Measurements from ENCODE around the gene NKX2-1.

The NKX2-1 gene

DNA sequence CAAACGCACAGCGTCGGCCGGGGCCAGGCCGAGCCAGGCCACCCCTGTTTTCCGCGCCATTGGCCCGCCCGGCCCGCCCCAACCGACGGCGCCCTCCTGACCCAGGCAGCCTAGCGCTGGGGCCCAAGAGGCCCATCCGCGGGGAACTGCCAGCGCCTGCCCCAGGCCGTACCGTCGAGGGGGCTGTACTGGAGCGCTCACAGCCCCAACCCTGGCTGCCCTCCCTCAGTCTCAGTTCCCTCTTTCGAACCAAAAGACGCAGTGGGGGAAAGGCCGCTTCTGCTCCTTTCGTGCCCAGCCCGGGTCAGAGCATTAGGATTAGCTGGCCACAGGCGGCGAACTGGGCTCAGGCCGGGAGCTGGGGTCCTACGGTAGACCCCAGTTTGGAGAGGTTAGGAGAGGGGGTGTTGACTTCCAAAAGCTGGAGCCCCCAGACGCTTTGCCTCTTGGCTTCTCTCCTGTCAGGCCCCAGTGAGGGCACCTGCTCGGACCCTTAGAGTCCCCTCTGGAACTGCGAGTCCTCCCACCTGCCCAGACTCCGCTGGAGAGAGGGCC lies 1.9 kb downstream of the NKX2-1 start:
- no peak for DNase-seq (ENCODE audit: low read depth in 3 of 3, low spot score in 1 of 3)

DNA sequence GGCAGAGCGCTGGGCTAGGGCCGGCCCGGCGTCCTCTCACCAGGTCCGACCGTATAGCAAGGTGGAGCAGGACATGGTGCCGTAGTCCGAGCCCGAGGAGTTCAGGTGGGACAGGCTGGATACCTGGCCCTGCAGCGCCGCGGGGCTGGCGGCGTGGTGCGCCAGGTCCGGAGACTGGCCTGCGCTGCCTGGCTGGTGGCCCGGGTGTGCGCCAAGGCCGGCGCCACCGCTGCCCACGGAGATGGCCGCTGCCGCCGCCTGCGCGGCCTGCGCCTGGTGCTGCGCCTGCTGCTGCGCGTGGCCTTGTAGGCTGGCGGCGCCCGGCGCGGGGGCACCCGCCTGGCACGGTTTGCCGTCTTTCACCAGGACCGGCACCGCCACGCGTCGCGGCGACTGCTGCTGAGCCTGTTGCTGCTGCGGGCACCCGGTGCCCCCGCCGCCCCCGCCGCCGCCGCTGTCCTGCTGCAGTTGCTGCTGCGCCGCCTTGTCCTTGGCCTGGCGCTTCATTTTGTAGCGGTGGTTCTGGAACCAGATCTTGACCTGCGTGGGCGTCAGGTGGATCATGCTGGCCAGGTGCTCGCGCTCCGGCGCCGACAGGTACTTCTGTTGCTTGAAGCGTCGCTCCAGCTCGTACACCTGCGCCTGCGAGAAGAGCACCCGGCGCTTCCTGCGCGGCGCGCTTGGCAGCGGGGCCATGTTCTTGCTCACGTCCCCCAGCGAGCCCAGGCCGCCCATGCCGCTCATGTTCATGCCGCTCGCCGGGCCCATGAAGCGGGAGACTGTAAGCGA lies 2.6 kb downstream of the NKX2-1 start:
- no peak for DNase-seq (ENCODE audit: low read depth in 3 of 3, low spot score in 1 of 3)

DNA sequence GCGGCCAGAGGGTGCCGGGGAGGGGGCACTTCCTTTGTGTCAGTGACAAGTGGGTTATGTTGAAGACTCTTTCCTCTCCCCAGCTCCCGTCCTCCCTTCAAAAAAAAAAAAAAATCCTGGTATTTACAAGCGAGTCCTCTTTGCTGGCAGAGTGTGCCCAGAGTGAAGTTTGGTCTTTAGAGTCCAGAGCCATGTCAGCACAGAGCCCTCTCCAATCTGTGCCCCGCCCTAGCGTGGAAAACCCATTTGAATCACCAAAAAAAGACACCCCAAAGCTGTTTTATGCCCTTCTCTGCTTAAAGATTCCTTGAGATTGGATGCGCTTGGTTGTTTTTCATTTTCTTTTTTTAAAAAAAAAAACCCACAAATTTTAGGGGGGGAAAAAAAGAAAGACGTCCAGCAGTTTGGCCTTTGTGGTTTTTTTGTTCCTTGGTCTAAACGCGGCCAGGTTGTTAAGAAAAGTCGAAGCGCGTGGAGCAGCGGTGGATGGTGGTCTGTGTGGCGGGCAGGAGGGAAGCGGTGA lies 3.3 kb downstream of the NKX2-1 start:
- no peak for DNase-seq (ENCODE audit: low read depth in 3 of 3, low spot score in 1 of 3)

DNA sequence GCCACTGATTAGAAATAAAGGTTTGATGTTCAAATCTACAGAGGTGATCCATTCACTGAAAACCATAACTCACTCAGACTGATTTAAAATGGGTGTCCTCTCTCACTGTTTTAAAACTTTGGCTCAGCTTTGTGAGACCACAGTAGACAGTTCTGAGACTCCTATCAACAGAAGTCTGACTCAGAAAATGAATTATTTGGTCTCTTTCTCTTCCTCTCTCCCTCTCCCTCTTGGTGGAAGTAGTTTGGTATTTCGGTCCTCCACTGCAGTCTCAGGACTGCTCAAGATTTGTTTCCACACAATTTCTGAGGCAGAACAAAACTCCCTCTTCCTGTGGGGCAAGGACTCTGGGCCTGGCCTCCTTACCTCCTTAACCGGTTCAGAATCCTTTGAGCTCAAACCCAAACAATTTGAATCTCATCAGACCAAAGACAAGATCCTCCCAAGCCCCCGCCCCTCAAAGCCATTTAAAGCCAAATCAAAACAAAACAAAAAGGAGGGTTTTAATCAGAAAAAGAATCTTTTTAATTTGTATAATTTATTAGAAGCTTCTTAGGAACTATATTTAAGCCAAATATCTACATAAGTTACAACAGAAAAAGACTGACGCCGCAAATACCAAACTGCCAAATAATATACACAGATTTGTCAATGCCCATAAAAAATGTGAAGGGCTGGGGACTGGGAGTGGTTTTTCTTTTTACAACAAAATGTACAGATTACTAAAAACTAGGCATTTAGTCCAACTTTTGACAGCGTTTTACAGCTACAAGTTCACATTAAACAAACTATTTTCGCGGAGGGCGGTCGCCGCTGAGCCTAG lies 3.9 kb downstream of the NKX2-1 start:
- DNase-seq (ENCODE audit: low read depth in 3 of 3, low spot score in 1 of 3), result no peak

DNA sequence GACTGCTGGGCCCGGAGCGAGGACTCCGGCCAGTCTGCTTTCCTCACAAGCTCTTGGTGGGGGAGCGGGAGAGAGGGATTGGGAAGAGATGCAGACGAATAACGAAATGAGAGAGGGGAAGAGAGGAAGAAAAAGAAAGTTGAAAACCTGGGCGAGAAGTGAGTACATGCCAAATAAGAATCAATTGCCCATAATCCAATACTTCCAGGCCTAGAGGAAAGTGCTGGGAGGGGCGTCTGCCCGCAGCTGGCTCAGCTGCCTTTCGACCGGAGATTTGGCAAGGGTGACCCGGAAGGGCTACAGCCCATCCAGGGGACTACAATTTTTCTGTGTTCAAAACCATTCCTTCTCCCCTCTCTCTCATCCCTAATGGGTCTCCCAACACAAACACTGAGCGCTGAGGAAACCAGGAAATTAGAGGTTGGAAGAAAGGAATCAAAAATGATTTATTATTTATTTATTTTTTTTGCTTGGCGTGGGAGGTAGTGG lies 4.9 kb downstream of the NKX2-1 start:
- DNase-seq (ENCODE audit: low read depth in 3 of 3, low spot score in 1 of 3), result no peak

DNA sequence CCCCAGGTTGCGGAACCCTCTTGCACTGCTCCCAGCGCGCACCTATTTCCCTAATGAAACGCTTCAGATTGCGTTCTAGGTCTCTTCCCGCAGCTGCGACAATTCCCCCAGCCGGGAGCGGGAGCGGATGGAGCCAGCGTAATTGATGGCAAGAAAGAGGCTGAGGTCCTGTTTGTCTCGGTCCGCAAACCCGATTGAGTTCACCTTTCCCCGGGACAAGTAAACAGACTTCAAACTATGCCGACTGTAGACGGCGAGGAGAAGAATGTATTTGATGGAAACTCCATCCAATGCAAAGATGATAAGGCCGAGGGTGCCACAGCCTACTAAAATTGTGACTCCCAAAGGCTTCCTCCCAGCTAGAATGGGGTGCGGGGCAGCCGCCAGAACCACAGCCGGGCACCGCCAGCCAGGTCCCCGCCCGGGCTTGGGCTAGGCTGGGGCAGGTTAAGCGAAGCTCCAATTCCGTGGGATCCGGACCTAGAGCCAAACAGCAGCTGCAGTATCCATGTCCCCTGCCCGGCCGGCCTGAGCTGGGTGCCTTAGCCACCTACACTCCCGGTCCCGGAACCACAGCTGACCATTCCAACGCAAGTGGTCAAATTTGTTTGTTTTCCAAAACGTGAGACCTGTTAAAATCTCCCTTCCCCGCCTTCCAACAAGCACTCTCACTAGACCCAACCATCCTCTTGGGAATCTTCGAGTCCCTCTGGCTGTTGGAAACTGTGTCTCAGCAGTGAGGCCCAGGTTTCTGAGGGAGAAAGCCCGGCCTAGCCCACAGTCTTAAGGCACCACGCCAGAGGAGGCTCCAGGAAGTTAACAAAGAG lies 5.5 kb downstream of the NKX2-1 start:
- DNase-seq (ENCODE audit: low read depth in 3 of 3, low spot score in 1 of 3), result no peak

DNA sequence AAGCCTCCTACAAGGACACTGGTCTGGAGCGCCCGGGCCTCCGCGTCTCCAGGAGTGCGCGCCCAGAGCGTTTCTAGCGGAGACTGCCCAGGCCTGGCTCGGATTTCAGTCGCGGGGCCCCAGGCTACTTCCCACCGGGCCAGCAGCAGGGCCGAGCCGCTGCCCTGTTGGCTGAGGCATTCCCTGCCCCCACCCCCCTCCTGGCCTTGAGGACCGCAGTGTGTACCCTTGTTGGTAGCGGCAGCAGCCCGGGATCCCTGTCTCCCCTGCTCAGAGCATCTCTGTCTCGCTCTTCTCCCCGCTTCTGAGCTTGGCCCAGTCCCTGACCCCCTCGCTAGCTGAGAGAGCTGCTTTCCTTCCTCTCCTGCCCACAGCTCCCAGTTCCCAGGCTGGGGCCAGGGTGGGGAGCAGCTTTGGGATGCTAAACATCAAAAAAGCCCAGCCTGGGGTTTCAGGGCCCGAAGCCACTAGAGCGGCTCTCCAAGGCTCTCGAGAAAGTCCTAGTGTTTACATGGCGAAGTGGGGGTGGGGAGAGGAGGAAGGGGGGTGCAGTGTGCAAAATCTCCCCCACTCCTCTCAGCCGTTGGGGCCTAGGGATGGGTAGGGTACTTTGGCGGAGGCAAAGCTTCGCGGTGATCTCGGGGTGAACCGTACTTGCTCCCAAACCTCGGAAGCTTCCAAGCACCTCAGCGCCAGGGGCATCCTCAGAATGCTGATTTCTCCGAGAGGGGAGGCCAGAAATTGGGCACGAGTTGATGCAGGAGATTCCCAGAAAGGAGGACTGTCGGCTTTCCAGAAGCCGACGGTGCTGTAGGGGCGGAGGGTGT lies 6.4 kb downstream of the NKX2-1 start:
- DNase-seq (ENCODE audit: low read depth in 3 of 3, low spot score in 1 of 3), result no peak

DNA sequence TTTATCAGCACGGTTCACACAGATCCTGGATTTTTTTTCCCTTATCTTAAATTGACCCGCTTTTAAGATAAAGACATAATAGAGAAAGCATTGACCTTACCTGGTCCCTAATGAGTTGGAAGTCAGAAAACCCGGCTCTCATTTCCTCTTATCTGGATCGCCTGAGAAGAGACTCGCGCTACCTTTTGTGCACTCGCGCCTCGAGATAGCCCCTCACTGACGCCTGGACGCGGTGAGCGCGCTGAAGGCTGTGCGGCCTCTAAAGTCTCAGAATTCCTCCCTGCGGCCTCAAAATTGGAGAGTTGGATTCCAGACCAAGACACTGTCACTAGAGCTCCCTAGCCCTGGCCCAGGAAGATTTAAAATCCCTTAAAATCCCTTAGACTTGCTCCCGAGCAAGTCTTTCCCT lies 7.0 kb downstream of the NKX2-1 start:
- no peak for DNase-seq (ENCODE audit: low read depth in 3 of 3, low spot score in 1 of 3)

DNA sequence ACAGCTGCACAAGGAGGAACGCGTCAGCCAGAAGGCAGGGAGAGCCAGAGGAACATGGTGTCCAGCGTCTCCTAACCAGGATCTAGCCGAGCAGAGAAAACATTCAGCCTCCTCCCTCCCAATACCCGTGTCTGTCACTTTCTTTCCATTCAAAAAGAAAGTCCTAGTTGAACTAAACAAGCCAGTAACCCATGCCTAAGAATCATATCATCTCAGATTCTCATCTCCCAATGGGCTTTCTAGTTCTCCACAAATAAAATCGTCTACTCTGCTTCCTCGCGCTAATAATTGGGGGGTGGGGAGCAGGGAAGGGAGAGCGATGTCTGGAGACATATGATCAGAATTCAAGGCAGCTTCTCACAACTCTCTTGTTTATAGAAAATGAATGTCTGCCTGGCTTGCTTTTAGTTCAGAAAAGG lies 7.4 kb downstream of the NKX2-1 start:
- DNase-seq (ENCODE audit: low read depth in 3 of 3, low spot score in 1 of 3), result no peak

DNA sequence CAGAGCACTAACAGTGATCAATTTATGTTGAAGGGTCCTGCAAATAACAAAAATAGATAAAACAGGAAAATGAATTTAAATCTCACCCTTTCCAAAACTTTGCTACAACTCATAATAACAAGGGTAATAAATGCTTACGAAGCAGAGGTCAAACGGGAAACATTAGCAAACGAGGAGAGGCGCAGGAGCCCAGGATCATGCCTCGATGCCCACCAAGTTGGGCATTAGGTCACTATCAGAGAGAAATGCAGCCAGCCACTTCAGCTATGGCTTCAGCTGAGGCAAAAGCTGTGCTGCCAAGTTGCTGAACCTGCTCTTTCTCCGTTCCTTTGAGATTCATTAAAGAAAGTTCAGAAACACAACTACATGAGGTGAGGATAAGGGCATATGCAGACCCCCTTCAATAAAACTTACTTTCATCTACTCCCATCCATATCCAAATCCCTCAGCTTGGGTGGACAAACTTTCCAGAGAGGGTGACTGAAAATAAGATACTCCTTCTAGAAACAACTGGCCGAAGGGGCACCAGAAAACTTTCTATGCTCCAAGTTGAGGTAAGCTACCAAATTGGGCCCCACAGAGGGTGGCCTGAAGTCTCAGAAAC lies 7.9 kb downstream of the NKX2-1 start:
- DNase-seq (ENCODE audit: low read depth in 3 of 3, low spot score in 1 of 3), result no peak

DNA sequence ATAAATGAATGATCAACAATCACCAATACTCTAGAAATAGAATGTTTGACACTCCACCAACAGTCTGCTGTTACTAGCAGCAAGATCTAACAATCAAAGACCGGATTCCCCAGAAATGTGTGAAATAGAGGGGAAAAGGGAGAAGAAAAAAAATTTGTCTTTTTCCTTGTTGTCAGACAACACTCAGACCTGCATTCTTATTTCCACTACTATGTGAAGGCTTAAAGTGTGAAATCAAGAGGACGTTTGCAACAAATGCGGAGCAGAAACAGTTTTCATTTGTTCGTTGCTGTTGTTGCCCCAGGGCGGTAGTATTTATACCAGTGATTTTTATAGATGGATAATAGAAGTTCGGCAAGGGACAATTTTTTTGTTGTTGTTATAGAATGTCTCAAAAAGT lies 9.2 kb downstream of the NKX2-1 start:
- DNase-seq (ENCODE audit: low read depth in 3 of 3, low spot score in 1 of 3), result no peak

DNA sequence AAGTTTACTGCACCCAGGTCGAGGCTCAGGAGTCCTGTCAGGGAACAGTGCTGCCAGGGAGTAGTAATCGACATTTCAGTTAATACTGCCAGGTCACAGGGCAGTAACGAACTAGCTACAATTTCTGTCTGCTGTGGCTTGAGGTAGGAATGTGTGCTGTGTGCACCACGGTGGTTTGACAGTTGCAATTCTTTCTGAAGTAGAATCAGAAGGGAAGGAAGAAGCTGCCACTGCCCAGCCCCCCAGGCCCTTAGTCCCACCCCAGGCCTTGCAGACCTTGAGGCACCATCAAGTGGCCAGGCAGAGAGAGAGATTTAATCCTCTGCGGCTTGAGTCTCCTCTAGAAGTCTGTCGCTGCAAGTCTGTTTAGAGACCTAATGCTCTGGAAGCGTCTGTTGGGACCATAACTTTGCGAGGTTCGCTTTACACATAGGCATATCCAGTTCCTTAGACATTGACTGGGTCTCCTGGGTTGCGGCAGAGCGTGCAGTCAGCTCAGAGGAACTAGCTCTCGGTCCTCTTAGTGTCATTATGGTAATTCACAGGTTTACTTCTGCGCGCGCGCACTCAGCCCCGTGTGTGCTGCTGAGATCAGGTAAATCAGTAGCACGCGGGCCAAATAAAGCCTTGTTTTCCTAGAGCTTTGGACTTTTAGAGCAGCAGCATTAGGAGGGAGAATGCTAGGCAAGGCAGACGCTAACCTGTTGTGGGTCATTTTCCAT lies 9.8 kb downstream of the NKX2-1 start:
- no peak for DNase-seq (ENCODE audit: low read depth in 3 of 3, low spot score in 1 of 3)

DNA sequence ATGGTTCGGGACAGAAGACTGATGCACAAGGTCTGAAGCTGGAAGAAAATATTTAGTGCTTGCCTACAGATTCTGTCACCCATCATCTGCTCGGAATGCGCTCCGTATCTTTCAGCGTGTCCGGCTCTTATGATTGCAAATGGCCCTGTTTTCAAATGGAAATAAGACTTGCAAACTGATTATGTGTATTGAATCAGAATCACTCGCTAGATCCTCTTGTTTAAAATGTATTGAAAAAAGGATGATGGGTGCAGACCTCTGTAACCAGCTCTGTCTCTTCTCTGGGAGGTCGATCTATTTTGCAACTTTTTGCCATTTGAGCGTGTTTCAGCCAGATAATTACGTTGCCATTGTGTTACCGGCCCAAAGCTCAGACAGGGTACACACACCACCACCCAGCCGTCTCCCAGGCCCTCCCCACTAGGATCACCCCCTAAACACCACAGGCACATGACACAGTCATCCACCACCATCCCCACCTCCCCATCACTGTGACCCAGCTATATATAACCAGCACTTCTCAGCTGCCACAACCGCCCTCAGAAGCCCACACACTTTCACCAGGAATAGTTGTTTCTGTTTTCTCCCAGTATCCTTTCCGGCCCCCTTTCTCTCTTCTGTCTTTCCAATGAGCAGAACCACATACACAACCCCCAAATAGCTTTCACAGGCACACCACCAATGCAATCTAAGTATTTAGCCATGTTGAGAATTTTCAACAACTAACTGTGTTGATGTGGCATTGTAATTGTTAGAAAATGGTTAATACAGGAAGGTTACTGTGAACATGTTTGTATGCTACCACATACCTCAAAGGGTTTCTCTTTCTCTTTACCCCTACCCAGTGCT lies 10.7 kb downstream of the NKX2-1 start:
- no peak for DNase-seq (ENCODE audit: low read depth in 3 of 3, low spot score in 1 of 3)

DNA sequence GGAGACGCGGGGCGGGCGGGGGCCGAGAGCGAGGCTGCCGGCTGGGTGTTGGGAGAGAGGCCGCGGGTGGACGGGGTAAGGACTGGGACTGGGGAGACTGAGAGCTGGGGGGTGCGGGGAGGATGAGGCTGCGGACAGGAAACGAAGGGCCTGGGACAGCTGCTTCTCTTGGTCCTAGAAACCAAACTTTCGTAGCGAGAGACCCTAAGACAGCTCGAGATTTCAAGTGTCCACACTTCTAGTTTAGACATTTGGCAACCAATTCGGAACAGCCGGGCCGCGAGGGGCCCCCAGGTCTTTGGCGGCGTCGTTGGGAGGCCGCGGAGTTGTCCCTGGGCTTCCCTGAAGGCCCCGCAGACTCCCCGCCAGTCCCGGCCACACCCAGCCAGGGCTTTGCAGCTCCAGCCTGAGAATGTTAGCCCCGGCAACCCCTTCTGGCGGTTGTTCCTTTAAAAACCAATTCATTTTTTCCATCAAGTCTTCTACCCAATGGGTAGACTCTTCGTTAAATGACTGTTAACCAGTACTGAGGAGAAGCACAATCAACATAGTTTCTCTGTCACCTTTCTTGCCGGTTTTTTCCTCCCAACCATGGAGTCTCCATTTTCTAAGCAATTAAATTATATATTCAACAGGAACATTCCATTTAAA lies 11.5 kb downstream of the NKX2-1 start:
- DNase-seq (ENCODE audit: low read depth in 3 of 3, low spot score in 1 of 3), result no peak

DNA sequence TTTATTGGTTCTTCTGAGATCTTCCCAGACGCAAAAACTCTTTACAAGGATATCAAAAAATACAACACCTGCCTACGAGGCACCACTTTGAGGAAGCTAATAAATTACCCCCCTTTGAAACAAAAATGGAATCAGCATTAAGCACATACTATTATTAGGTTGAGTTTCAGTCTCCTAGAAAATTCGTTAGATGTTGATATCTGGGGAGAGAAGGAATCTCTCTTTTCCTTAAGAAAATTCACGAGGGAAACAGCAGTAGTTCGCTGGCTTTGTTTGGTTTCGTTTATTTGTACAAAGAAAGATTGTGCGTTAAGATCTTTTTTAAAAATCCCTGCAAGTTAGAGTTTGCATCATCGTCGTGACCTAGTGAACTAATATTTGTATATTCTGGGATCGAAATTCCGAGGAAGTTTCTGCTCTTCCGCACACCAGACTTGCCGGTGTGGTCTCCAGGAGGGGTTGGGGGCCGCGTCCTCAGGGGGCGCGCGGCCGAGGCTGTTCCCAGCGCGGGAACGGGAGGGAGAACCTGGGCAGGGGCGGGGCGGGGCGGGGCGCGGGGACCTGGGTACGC lies 12.1 kb downstream of the NKX2-1 start:
- DNase-seq (ENCODE audit: low read depth in 3 of 3, low spot score in 1 of 3), result no peak

DNA sequence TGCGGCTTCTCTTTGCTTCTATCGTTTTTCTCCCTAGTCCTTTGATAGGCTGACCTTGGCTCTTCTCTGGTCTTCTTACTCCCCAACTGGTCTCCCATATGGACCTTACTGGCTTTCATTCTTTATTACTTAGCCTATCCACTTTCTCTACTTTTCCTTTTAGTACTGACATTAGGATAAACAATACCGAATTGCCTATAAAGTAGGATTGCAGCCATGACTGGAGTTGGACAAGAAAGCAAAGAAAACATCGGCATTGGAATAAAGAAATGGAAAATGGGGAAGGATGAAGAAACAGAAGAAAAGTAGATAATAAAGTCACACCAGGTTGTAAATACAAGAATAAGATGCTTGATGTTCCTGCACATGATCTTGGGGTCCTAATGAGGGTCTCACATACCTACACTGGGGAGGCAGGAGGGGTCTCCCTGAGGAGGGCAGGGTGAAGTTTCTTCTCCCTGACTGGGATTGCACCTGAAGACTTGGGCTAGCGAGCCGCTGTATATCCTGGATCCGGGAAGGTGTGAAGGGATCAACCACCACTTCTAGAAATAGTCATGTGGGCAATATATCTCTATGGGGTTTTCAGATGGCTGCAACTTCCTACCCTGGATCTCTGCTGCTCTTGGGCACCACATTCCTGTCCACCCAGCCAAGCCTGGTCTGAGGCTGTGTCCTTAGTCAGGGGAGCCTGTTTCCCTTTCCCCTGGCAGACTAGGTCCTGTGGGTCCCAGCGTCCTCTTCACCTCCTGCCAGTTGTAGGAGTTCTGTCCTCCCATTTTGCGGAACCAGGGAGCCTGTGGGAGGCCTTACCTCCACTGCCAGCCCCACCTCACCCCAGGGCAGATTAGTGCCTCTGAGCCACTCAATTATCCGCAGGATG lies 13.1 kb downstream of the NKX2-1 start:
- DNase-seq (ENCODE audit: low read depth in 3 of 3, low spot score in 1 of 3), result no peak

Measured in stimulated activated CD4-positive, alpha-beta T cell treated with anti-CD3 and anti-CD28 coated beads, TNF-alpha, amount 100 ng/mL, for 1 hour (primary cell).